GM19193 (cell line): ENCODE results near the gene KRT17.

ENCODE experiments used
- POLR2A ChIP-seq: IDR thresholded peaks from 4 replicates; pipeline ENCODE4 v1.6.1; 2011; ENCODE audit not compliant: insufficient read depth, insufficient read length; ENCODE audit errors: extremely low read depth

Gene KRT17

DNA sequence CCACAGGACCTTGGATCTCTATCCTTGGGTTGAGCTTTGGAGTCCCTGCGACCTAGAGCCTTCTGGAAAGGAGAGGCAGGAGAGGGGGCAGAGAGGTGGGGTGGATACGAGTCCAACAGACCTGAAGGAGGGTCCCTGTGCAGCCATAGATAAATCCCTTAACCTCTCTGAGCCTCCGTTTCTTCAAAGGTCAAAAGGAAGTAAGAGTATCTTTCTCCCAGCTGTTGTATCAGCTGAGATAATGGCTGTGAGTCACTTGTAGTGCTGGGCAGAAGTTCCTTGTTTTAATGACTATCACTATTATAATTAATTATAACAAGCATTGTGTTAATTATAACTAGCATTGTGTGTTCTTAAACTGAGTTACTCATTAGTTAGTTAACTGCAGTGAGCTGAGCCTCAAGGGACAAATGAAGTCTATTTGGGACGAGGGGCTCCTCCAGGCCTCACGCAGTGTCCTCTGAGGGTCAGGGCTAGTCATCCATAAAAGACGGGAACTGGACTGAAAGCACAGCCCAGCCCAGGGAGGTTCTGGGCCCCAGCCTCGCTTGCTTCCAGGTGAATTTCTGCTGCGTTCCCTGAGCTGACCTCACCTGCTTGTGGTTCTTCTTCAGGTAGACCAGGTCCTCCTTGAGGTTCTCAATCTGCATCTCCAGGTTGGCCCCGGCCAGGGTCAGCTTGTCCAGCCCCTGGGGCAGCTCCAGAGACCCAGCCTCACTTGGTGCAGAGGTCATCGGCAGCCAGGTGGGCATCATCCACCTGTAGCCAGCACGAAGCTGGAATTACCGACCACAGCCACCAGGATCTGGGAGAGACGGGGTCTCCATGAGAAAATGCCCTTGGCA, 5.7 kb upstream of the KRT17 start:
- TF ChIP-seq POLR2A, result no peak

DNA sequence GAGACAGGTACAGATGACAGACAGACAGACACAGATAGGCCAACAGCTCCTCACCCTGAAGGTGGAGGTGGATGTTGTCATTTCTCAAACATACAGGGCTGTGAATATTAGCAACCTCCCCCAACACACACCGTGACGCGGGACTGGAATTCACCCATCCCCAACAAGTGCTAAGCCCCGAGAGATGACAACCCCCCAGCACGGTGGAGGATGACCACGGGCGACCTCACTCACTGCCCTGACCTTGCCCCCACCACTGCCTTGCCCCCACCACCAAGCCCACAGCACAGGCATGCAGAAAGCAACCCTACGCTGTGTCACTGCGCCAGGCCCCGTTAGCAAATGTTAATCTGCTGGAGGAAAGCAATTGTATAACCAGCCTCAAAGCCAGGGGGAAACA, 4.9 kb upstream of the KRT17 start:
- no peak for TF ChIP-seq POLR2A

DNA sequence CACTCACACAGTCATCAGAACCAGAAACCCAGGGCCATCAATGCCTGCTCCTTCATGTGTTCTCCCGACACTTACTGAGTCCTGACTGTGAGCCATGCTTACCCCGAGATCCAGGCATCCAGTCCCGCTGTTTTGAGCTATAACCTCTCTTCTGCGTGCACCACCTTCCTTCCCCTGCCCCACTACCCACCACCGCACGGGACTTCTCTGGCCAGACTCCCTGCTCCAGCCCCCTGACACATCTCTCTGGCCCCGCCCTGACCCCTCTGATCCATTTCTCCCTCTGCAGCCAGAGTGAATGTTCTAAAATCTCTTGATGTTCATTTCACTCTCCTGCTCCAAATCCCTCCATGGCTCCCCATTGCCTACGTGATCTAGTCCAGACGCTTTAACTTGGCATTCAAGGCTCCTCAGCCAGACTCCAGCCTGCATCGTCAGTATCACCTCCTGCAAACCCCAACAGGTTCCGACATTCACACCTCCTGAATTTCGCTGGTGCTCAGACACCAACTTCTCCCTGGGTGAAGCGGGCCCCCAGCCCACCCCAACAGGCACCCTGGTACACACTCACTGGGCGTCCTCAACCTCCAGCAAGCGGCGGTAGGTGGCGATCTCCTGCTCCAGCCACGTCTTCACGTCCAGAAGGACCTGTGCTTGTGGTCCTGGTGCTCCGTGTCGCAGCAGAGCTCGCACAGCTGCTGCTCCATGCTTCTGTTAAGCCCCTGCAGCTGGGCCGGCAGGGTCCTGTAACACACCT, 3.1 kb upstream of the KRT17 start:
- no peak for TF ChIP-seq POLR2A

DNA sequence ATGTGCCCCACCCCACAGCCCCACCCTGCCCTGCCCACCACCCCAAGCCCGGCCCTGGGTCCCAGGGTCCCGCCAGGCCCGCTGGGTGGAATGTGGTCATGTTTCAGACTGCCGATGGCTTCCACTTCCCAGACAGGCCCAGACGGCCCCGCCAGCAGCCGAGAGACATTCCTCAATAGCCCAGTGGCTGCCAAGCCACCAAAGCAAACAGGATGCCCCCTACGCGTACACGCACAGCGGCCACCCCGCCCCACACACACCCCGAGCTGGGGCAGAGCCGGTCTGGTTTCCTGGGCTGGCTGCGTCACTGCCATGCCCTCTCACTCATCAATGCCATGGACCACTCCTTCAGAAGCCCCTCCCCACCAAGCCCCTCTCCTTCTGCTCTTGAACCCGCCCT, 1.2 kb upstream of the KRT17 start:
- TF ChIP-seq POLR2A, result no peak

DNA sequence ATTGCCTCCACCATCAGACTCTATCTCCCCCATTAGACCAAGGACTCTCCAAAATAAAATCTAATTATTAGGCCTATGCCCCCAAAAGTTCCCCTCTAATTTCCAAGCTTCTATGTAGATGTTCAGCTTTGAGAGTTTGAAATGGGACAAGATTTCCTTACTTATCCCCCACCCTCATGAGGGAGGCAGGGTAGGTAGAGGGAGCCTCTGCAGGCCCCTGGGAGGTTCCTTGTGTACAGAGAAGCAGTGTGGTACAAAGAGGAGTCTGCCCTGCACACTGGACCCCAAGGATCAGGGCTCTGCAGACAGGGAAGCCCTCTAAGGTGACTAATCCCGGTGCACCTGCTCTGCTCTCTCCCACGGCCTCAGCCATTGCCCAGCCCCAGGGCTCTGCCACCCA, 2.5 kb downstream of the KRT17 start:
- TF ChIP-seq POLR2A, result no peak

DNA sequence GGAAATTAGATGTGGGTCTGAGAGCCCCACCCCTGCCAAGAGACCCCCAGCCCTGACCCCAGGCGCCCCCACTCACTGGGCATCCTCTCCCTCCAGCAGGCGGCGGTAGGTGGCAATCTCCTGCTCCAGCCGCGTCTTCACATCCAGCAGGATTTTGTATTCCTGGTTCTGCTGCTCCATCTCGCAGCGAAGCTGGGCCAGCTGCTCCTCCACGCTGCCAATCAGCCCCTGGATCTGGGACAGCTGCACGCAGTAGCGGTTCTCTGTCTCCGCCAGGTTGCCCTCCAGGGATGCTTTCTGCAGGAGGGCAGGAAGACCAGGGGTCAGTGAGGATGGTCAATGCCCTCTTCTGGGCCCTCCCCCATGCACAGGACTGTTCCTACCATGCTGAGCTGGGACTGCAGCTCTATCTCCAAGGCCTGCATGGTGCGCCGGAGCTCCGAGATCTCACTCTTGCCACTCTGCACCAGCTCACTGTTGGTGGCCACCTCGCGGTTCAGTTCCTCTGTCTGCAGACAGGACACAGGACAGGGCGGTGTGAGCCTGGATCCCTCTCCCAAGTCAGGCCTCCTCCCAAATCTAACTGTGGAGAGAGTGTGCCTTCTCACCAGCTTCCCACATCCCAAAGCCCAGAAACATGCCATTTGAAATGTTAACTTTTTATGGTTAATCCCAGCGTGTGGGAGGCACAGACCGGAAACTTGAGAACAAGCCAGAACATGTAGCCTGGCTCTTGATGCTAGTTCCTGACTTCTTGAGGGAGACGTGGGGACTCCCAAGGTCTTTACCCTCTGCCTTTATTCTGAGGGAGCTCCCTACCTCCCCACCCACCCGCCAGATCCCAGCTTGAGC, 3.6 kb downstream of the KRT17 start:
- no peak for TF ChIP-seq POLR2A

DNA sequence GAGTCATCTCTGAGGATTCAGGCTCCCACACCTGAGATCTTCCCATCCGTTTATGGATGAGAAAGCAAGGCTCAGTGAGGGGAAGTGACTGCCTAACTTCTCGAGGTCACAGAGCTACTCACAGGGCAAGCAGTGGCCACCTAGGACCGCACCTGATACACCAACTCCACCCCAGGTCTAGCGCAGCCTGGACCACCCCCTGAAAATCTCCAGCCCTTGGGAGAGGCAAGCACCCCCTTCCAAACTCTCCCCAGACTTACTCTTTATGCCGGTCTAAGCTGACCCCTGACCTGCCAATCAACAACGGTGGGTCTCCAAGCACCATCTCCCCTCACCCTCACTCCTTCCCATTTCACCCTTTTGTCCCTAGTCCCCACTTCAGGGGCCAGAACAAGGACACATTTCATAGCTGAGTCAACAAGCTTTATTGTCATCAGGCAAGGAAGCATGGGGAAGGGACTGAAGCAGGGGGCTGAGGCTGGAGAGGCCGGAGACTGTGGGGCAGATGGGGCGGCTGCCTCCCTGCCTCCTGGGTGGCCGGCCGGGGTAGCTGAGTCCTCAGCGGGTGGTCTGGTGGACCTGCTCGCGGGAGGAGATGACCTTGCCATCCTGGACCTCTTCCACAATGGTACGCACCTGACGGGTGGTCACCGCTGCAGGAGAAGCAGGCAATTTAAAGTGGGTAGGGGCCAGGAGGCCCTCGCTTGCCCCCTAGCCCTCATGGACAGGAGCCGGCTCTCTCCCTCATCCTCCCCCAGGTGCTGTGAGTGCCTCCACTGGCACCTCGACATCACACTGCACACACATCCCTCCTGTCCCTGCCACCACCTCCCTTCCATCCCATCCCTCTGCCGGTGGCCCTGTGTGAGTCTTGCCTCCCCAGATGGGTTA, 5.1 kb downstream of the KRT17 start:
- no peak for TF ChIP-seq POLR2A

DNA sequence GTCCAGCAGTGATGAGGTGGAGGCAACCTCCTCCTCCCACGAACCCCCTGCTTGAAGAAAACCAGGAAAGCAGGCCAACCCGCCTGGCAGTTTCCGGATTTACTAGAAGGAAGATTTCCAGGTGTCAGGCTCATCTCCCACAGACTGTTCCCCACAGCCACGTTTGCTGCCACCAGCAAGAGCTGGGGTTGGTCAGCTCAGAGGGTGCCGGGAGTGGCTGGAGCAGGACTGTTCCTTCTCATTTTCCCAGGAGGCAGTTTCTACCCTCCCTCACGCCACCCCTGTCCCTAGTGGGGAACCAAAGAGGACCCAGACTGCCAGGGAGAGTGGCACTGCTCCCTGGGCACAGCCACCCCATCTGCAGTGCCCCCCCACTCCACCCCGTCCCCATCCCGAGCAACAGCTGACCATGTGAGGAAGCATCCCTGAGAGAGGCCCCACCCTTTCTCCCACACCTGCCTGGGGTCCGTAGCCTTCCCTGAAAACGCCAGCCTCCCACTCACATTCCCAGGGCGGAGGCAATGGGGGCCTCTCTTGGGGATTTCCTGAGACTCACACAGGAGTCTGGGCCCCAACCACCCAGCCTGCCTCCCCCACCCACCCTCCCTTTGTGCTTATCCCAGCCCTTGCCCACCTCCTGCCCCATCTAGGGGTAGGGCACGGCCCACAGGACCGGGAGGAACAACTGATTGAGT, 5.9 kb downstream of the KRT17 start:
- no peak for TF ChIP-seq POLR2A

DNA sequence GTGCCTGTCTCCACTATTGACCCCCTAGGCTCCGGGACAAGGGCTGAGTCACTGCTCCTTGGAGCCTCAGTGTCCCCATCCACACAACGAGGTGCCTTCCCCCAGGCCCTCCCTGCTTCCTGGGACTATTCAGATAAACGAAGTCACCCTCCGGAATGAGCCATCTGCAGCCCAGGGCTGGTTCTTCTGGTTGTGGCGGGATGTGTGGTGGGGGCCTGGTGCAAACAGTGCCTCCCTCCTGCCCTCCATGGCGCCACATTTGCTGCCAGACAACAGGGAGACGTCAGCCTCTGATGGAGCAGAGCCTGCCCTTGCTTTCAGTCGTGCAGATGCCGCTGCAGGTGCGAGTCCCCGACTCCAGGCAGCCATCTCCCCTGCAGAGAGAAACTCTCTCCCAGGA, 6.7 kb downstream of the KRT17 start:
- TF ChIP-seq POLR2A, result no peak

DNA sequence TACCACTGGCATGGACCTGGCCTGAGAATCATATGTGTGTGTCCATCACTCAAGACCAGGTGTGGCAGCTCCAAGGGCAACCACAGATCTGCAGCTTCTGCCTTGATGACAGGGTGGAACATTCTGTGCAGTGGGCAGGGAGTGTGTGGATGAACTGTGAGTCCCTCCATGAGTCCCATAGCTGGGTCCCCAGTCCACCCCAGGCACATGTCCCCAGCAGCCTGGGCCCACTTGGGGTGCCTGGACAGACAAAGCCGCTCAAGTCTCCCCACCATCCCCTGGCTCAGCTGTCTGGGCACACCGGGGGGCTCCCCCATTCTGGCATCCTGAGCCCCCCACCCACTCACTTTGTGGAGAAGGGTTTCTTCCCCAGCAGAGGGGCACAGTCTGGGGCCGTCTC, 7.2 kb downstream of the KRT17 start:
- no peak for TF ChIP-seq POLR2A

DNA sequence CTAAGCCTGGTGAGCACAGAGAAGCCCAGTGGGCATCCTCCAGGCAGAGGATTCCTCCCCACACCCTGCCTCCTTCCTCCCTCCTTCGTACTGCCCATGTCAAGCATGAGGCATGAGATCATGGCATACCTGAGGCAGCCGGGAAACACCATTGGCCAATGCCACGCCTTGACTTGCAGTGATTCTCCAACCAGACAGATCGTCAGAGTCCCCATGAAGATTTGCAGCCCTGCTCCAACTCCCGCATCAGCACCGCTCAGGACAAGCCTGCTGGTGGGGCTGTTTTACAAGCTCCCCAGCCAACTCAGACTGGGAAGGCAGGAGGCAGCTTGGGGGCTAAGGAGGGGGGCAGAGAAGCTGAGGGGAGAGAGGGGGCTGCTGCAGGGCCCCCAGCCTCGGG, 8.9 kb downstream of the KRT17 start:
- TF ChIP-seq POLR2A, result no peak

DNA sequence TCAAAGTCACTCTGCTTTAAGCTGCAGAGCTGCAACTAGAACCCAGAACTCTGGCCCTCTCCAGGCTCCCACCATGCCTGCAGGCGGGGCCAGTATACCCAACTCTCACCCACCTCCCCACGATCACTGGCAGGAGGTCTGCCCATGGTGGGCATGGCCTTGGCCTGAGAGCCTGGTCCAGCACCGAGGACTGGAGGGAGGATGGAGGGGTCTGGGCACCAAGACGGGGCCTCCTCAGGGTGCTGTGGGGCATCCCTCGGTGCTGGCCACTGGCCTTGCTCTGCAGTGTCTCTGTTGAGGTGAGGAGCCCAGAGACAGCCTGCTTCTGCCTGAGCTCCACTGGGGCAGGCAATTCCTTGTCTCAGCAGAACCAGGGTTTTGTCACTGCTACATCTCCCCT, 10.3 kb downstream of the KRT17 start:
- TF ChIP-seq POLR2A, result no peak

DNA sequence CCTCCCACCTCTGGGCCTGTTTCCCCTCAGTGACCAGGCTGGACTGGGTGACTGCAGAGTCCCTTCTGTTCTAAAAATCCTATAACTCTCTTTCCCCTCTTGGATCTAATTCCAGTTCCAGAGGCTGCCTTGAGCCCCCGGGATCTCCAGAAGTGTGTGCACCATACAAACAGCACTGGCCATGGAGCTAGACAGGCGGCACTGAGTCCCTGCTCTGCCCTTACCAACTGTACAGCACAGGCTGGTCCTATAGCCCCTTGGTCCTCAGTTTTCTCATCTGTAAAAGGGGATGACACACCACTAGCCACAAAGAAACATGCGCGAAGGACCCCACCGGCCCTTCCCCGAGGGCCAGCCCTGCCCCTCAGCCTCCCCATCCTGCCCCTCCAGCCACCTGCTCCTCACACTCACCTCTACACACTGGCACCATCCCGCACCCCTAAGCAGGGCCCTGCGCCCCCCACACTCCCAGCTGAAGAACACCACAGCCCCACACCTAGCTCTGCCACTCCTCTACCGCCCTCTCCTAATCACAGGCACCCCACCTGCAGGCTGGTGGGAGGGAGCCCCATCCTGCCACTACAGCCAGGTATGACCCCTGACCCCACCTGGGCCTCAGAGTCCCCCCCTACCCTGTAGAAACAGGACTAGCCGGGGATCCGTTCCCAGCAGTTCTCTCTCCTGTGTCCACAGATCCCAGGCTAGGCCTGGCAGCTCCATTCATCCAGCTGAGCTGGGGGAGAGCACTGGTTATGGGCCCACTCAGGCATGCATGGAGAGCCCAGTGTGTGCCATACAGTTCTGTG, 10.9 kb downstream of the KRT17 start:
- TF ChIP-seq POLR2A, result no peak
